Activated T-cell treated with anti-CD3 and anti-CD28 coated beads for 4 hours (primary cell): ENCODE data around the gene GXYLT1.
"Not testable (repeated sequence)": the region's sequence is repeated elsewhere in the genome, so short reads cannot be mapped to it uniquely, and the experiment has no call there.

Experiments used
- DNase-seq: peaks from one replicate; pipeline ENCODE4 v3.0.0-alpha.2; 2020

The GXYLT1 gene, protein sequence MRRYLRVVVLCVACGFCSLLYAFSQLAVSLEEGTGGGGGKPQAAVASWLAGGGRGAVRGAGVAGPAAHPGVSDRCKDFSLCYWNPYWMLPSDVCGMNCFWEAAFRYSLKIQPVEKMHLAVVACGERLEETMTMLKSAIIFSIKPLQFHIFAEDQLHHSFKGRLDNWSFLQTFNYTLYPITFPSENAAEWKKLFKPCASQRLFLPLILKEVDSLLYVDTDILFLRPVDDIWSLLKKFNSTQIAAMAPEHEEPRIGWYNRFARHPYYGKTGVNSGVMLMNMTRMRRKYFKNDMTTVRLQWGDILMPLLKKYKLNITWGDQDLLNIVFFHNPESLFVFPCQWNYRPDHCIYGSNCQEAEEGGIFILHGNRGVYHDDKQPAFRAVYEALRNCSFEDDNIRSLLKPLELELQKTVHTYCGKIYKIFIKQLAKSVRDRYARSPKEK

DNA sequence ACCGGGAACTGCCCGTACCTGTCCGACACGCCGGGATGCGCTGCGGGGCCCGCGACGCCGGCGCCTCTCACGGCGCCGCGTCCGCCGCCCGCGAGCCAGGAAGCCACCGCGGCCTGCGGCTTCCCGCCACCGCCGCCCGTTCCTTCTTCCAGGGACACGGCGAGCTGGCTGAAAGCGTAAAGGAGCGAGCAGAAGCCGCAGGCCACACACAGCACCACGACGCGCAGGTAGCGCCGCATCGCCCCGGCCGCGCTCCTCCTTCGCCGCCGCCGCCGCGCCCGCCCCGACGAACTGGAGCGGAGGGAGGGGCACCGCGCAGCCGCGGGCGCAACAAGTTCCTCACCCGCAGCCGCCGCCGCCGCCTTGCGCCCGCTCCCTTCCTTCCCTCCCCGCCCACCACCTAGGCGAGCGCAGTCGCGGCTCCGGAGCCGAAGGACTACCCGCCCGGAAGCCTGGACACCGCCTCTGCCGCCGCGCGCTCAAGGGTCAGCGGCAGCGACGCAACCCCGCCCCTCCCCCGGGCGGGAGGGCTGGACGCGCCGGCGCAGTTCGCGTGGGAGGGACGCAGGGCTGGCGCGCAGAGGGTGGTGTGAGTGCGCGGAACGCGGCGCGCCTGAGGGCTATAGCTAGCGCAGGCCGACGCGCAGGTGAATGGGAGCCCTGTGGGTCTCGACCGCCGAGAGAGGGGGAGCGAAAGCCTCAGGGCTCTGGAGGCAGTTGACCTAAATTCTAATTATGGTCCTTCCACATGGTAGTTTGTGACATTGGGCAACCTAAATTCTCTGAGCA, at the start of gene GXYLT1:
TSS of gene GXYLT1 (minus strand) at position 467 of the 789 bp plus-strand sequence. CDS start at position 239, 228 bp downstream.
- peak; percentile 61 for DNase-seq

DNA sequence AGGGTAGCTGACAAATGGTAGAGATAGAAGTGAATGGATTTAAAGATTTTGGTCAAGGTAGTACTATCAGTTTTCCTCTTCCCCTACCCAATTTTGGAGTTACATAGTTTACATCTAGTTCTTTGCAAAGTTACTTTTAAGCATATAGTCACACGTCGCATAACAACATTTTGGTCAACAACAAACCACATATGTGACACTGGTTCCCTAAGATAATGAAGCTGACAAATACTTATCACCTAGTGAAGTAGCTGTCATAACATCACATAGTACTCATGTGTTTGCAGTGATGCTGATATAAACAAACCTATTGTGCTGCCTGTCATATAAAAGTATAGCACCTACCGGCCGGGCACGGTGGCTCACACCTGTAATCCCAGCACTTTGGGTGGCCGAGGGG, 48.0 kb upstream of the GXYLT1 start:
- DNase-seq: no peak

DNA sequence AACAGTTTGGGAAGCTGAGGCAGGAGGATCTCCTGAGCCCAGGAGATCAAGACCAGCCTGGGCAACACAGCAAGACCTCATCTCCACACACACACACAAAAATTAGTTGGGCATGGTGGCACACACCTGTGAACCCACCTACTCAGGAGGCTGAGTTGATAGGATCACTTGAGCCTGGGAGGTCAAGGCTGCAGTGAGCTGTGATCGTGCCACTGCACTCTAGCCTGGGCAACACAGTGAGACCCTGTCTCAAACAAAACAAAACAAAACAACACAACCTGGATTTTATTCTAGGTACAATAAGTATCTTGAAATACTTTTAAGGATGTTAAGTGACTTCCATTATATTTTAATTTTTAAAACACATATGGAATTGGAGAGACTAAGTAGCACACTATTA, 47.6 kb upstream of the GXYLT1 start:
- DNase-seq: no peak

DNA sequence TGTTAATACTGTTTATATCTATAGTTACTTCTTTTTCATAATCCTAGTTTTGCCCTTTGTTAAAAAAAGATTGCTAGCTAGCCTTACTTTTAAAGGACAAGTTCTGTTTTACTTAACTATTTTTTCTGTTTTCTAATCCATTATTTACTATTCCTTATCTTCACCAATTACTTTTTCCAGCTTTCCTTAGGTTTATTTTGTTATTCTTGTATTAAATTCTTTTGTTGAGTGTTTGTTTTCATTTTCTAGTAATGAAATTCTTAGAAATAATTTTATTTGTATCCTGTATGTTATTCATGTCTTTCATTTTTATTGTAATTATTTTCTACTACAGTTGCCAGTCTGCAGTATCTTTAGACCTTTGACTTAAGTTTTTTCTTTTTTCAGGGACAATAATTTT, 45.7 kb upstream of the GXYLT1 start:
- no peak for DNase-seq

DNA sequence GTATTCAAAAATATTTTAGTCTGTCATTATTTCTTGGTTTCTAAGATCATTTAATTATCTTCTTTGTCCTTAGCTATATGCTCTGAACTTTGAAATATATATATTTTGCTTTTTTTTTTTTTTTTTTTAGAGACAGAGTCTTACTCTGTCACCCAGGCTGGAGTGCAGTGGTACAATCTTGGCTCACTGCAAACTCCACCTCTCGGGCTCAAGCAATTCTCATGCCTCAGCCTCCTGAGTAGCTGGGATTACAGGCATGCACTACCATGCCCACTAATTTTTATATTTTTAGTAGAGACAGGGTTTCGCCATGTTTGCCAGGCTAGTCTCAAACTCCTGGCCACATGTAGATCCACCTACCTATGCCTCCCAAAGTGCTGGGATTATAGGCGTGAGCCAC, 43.6 kb upstream of the GXYLT1 start:
- not testable (repeated sequence) for DNase-seq

DNA sequence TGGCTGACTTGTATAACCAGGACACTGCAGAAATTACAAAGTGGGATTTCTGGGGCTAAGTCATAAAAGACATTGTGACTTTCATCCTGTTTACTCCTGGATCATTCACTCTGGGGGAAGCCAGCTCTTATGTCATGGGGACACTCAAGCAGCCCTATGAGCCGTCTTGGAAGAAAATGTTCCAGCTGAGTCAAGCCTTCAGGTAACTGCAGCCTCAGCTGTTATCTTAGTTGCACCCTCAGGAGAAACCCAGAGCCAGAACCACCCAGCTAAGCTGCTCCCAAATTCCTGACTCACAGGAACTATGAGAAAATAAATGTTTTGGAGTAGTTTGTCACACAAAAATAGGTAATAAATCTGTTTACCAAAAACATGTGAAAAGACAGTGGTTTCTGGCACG, 43.1 kb upstream of the GXYLT1 start:
- DNase-seq: no peak

DNA sequence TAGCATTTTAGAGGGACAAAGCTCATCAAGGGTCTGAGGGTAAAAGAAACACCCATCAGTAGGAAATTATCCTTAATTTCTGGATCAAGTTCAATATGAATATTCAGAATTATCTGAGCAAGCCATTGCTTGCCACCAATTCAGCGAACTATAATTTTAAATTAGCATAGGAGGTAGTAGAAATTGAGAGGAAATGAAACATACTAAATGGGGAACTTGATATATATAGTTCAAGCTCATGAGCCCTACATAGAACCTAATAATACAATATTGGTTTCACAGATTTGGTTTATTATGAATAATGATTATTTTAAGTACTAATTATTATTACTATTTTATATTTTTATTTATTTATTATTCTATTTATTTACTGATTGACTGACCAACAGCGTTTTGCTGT, 42.1 kb upstream of the GXYLT1 start:
- no peak for DNase-seq

DNA sequence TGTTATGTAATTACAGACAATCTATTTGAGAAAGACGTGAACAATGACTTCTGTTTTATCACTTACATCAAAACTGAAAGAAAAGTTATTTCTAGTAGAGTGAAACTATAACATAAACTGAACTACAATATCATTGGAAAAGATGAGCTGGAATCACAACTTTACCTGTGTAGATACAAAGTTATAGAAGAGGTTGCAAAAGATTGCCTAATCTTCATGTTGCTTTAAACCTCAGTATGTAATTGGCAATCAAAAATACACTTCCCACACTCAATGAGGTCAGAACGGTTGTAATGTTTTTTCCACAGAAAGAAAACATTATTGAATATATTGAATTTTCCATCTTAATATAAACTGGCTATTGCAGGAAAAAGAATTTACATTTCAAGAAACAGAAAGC, 37.7 kb upstream of the GXYLT1 start:
- DNase-seq: no peak

DNA sequence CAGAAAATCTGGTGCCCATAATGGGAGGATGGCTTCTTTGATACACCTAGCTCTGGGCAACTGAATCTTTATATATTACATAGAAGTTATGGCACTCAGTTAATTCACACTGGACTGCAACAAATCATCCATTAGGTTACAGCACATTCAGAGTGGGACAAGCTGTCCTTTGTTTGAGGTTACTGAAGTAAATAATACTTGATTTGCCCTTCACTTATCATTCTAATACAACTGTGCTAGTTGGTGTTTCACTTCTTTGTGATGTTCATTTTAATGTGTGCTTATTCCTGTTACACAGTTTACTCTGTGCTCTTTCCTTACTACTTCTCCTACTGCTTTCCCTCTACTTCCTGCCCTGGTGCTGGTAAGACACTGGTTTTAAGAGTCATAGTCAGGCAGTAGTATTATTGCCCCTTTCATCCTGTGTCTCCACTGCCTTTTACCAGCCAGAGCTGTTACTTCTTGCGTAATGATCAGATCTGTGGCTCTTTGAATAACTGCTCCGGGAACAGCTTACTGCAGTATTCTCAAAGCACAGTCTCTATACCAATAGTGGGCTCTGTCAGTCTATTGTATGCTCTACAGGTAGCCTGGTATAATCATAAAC, 36.4 kb upstream of the GXYLT1 start:
- DNase-seq: no peak

DNA sequence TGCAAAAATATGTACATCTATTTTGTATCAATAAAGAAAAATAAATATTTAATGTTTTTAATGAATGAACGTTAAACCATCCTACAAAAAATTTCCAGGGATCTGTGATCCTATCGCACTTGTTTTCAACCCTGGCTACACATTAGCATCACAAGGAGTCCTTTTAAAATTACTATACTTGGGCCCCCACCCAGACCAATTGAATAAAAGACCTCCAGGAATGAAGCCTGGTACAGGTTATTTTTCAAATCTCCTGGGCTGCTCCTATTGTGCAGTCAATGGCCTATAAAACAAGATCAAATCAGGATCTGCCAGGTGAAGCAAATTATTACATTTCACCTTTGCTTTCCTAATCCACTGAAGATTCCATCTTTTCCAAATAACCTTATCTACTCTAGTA, 33.4 kb upstream of the GXYLT1 start:
- no peak for DNase-seq

DNA sequence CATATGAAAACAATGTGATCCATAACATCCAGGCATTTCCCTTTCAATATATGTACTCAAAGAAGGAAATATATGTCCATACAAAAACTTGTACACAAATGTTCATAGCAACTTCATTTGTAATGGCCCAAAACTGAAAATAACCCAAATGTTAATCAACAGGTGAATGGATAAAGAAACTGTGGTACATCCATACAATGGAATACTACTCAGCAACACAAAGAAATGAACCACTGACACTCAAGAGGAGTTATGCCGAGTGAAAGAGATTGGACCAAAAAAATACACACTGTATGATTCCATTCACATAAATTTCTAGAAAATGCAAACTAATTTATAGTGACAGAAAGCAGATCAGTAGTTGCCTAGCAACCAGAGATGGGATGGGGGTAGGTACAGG, 30.3 kb upstream of the GXYLT1 start:
- no peak for DNase-seq

DNA sequence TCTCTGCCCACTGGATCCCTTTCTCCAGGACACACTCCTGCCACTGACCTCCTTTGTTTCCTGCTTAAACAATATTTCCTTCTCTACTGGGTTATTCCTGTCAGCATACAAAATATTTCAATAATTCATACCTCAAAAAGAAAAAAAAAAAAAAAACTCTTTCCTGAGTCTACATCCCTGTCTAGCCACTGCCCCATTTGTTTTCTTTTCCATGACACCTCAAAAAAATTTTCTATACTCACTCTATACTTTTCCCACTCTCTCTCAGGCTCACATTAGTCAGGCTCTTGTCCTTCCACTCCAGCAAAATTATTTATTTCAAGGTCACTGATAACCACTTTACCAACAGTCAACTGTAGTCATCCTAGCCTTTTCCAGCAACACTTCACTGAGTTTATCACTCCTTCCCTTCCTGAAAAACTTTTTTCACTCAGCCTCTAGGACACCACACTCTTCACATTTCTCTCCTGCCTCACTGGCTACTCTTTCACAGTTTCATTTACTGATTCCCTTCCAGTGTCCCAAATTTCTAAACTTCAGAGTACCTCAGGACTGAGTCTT, 29.4 kb upstream of the GXYLT1 start:
- no peak for DNase-seq

DNA sequence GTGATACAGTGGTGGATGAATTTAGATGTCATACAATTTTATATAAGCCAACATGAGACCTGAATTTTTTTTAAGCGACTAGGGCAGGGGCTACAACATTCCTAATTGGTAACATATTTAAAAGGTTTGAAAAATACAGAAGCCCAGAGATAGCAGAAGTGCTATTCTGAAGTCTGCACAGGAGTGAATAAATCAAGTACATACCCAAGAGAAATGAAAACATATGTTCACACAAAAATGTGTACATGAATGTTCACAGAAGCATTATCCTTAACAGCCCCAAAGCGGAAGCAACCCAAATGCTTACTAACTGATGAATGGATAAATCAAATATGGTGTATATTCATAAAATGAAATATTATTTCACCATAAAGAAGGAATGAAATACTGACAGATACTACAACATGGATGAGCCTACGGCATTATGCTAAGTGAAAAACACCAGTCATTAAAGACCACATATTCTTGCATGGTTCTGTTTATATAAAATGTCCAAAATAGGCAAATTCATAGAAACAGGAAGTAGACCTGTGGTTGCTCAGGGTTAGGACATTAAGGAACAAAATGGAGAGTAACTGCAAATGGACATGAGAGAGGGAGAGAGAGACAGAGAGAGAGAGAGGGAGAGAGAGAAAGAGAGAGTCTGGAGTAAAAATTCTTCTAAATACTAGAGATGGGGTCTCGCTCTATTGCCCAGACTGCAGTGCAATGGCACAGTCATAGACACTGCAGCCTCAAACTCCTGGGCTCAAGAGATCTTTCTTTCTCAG, 28.0 kb upstream of the GXYLT1 start:
- DNase-seq: no peak

DNA sequence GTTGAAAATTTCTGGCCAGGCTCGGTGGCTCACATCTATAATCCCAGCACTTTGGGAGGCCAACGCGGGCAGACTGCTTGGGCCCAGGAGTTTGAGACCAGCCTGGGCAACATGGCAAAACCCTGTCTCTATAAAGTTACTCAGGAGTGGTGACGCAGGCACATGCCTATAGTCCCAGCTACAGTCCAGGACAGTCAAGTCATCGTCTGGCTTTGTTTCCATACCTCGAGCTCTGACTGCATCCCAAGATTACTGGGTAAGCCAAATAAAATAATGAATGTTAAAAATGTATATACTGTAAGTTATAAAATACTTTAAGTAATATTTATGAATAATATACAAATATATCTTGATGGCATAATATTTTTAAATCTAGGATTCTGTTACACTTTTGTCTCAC, 23.0 kb upstream of the GXYLT1 start:
- DNase-seq: no peak

DNA sequence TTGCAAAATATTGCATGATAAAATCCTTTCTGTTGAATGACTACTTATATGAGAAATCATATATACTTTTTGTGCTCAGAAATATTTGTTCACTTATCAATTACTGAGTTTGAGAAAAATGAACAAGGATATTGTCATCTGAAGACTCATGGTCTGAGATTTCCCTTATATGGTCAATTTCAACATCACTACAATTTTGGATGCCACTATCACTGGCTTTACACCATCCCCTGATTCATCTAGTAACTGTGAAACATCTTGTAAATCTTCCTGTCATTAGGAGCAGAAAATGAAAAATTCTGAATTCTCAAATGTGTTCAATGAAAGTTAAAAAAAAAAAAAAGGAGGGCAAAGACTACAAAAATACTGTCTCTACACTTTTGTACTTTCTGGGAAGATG, 21.8 kb upstream of the GXYLT1 start:
- DNase-seq: no peak

DNA sequence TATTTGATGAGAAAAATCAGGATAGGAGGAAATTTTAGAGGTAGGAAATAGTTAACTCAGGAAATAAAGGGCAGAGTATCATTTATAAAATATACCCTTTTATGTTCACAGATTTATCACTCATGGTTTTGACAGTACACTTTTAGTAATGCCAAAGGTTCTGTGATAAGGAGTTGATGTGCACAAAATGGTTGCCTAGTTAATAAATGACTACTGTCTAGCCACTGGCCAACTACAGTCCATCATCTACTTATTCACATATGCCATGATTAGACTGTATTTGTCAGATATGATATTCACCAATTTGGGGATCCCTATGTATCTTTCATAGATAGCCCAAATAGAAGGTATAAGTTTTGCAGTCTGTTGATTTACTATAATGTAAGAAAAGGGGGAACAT, 19.2 kb upstream of the GXYLT1 start:
- DNase-seq: no peak

DNA sequence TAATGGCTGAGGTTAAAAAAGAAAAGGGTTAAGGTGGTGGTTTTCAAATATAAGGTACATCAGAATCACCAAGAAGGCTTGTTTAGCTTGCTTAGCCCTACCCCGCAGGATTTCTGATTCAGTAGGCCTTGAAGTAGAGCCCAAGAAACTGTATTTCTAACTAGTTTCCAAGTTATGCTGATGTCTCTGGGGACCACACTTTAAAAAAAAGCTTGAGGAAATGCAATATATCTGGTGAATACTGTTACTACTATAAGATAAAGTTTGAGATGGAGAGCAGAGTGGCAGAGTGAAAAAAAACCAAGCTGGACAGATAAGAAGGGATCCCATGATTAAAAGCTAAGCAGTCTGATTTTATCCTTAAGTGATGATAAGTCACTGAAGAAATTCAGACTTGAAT, 18.3 kb upstream of the GXYLT1 start:
- no peak for DNase-seq

DNA sequence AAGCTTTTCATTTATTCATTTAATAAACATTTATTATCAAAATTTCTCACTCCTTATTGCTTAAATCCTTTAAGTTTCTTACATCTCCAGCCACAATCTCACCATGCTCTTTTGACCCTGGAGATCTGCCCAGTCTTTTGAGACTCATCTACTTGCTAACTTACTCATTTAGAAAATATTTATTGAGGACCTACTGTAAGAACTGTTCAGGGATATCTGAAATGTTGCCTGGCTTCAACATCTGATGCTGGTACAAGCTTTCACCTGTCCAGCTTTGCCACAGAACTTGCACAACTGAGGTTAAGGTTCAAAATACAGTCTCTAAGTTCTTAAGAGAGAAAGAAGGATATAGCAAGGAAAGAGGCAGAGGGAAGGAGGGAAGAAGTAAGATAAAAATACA, 17.5 kb upstream of the GXYLT1 start:
- no peak for DNase-seq

DNA sequence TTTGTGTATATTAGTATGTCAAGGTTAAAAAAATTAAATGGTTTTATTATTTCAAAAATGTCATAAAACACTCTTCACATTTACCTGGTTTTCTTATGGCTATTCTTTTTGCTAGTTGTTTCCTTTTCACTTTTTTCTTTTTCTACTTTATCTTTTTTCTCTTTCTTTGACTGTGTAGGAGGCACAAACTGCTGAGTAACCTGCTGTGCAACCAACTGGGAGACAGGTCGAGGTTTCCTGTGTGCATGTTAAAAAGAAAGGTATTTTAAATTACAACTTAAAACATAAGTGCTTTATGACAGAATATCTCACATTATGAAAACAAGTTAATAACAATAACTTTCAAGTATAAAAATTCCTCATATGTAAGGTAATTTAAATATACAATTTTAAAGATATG, 16.9 kb upstream of the GXYLT1 start:
- no peak for DNase-seq

DNA sequence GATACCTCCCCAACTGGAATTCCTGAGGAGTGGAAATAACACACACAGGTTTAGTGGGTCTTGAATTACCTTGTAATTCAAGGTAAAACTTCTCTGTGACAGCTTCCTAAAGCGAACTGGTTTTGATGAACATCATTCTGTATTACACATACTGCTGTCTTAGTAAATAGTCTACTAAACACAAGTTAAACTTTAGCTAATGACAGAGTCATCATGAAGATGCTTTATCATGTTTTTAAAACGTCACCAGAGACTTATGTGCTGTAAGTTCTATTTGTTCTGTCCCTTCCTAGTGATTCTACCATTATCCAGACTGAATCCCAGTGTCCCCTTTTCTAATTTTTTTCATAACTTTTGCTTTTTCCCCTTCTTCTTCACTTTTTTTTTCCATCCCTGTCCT, 11.6 kb upstream of the GXYLT1 start:
- no peak for DNase-seq

DNA sequence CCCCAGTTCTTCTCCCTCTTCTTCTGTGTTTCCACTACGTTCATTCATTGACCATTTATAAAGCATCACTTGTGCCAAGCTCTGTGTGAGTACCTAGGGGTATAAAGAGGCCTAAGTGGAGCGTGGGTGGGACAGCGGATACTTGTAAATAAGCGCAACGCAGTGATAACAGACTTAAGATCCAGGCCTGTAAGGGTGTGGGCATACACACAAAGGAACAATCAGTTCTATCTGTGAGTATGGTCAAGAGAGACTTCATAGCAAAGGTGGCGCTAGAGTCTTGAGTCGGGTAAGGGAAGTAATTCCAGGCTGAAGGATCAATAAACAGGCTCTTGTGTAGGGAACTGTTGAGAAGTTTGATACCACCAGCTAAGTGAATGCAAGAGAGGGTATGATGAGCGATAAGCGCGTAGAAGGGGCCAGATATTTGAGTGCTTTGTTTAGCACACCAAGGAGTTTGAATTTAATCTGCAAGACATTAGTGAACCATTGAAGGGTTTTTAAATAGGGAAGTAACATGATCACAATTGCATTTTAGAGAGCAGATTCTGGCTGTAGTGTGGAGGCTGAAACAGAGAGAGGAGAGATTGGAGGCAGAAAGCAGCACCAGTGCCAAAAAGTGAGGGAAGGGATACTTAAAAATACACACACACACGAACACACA, 1.0 kb upstream of the GXYLT1 start:
- DNase-seq: no peak

DNA sequence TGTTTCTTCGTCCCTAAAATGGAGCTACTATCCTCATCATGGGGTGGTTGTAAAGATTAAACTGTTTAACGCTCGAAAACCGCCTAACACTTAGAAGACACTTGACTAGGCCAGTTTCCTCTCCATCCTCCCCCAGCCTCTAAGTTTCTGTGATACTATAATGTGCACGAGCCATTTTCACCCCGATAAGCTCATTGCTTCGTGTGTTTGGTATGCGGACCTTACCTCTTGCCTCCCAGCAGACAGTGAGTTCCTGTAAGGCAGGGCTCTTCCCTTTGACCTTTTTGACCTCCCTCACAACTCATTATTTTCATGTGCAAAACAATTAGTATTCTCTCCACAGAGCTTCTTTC, 499 bp upstream of the GXYLT1 start:
- no peak for DNase-seq

DNA sequence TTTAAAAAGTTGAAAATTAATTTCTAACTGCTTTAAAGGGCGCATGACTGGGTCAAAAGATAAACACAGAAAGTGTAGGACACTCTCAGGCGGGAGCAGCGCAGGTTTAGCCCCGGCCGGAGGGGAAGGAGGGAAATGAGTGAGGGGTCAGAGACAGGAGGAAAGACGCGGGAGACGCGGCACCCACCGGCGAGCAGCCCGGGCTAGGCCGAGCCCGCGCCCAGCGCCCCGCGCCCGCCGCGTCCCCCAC, 591 bp downstream of the GXYLT1 start:
- DNase-seq: no peak
